GDM1 (cell line): ENCODE data around the gene DPPA4.

Experiments used
- DNase-seq: peaks from one replicate; lab custom pipeline; 2025; lab: John Stamatoyannopoulos, UW

Gene DPPA4

GRCh38 chr3:109338322-109338721 lies 976 bp upstream of the DPPA4 start:
- no peak for DNase-seq

GRCh38 chr3:109336291-109336861 lies 970 bp downstream of the DPPA4 start:
- no peak for DNase-seq

GRCh38 chr3:109334572-109334971 lies 2.8 kb downstream of the DPPA4 start:
- DNase-seq, result no peak

- no peak for DNase-seq
Observed at GRCh38 chr3:109331692-109332091, 5.7 kb downstream of the DPPA4 start.

- no peak for DNase-seq
Observed at GRCh38 chr3:109330405-109330804, 6.9 kb downstream of the DPPA4 start.

- DNase-seq, result no peak
Observed at GRCh38 chr3:109328202-109328601, 9.1 kb downstream of the DPPA4 start.

- no peak for DNase-seq
Observed at GRCh38 chr3:109325657-109326056, 11.7 kb downstream of the DPPA4 start.

GRCh38 chr3:109325109-109325508 lies 12.2 kb downstream of the DPPA4 start:
- no peak for DNase-seq

GRCh38 chr3:109316162-109316730 lies 21.1 kb downstream of the DPPA4 start, which contains the start of gene DPPA2:
Gene DPPA2, minus strand, starts transcription at chr3:109316517. Its CDS starts 1,975 bp downstream, at chr3:109314542.
- DNase-seq, result no peak

GRCh38 chr3:109313061-109313460 lies 24.3 kb downstream of the DPPA4 start:
- no peak for DNase-seq

GRCh38 chr3:109297496-109297895 lies 39.9 kb downstream of the DPPA4 start:
- no peak for DNase-seq

- no peak for DNase-seq
Observed at GRCh38 chr3:109284071-109284470, 53.3 kb downstream of the DPPA4 start.

- no peak for DNase-seq
Observed at GRCh38 chr3:109278546-109278945, 58.8 kb downstream of the DPPA4 start.

- no peak for DNase-seq
Observed at GRCh38 chr3:109278141-109278540, 59.2 kb downstream of the DPPA4 start.
